Endothelial cell of umbilical vein (primary cell): ENCODE data around the gene LDHD. TPM values are rescaled to one million over a fixed set of nuclear protein-coding genes. Genes with fewer than 3 reads are reported as not detected.

Source experiments
- BruUV-seq: library from RNA; stranded (reverse); fragments of 400-500 nt; replicated peaks from 2 replicates; lab custom pipeline; 2021; lab: Mats Ljungman, UMichigan
- CTCF ChIA-PET: fragments of 300-600, 350-600 bp; sonication (Branson Sonifier 250); formaldehyde crosslinking; loops from one replicate; lab custom pipeline; 2021; ENCODE audit warnings: antibody characterized with exemption, inconsistent platforms; lab: Charles Lee
- POLR2A ChIA-PET: fragments of 300-600, 350-600 bp; sonication (Branson Sonifier 250); formaldehyde crosslinking; loops from one replicate; lab custom pipeline; 2021; ENCODE audit warnings: antibody characterized with exemption, inconsistent platforms; lab: Charles Lee
- DNase-seq: peaks from one replicate; pipeline ENCODE4 v3.0.0-alpha.2; 2011; ENCODE audit warnings: low read depth, low spot score
- FAIRE-seq: peaks from 2 replicates; lab custom pipeline; 2011; peaks lifted over from hg19 to GRCh38; lab: Jason Lieb, UNC
- H2AFZ ChIP-seq: 2 replicates; pipeline ENCODE4 v1.6.0; 2012; ENCODE audit warnings: low read depth, low read length, control low read depth, inconsistent platforms
- H3K27ac ChIP-seq: 2 replicates; pipeline ENCODE4 v1.5.1; 2011; ENCODE audit warnings: low read depth, mild to moderate bottlenecking, control low read depth, low read length, moderate library complexity; ENCODE audit not compliant: insufficient read depth
- H3K27me3 ChIP-seq, 2 experiments: 2 replicates each; pipeline versions ENCODE4 v1.6.0 to v1.6.1; 2011; ENCODE audit warnings: low read length in 2 of 2, mixed read lengths in 1 of 2; ENCODE audit not compliant: control insufficient read depth in 2 of 2, insufficient read depth in 2 of 2
- H3K36me3 ChIP-seq, 2 experiments: 2 replicates in 1 of 2; 3 replicates in 1 of 2; pipeline ENCODE4 v1.5.1; 2011; ENCODE audit warnings: low read length in 2 of 2, mild to moderate bottlenecking in 1 of 2, moderate library complexity in 1 of 2; ENCODE audit not compliant: control insufficient read depth in 2 of 2, insufficient read depth in 2 of 2; ENCODE audit errors: extremely low read depth in 1 of 2
- H3K4me1 ChIP-seq: 3 replicates; pipeline ENCODE4 v1.5.1; 2011; ENCODE audit warnings: mild to moderate bottlenecking, low read length; ENCODE audit not compliant: control insufficient read depth, insufficient read depth; ENCODE audit errors: extremely low read depth
- H3K4me2 ChIP-seq: 2 replicates; pipeline ENCODE4 v1.6.1; 2011; ENCODE audit warnings: low read length, control low read depth, mixed read lengths; ENCODE audit not compliant: insufficient read depth
- H3K4me3 ChIP-seq, 3 experiments: fragments of 200-600 bp in 1 of 3; sonication (generic), shearing (Covaris generic) in 1 of 3; replicated peaks in 1 of 3; 2 replicates each; pipeline ENCODE4 v1.5.1; 2011 to 2016; ENCODE audit warnings: control low read depth in 3 of 3, low read length in 3 of 3, mild to moderate bottlenecking in 2 of 3, inconsistent platforms in 1 of 3, low read depth in 1 of 3, moderate library complexity in 1 of 3; ENCODE audit not compliant: insufficient read depth in 1 of 3
- H3K79me2 ChIP-seq: 2 replicates; pipeline ENCODE4 v1.6.0; 2012; ENCODE audit warnings: low read length, inconsistent platforms; ENCODE audit not compliant: control insufficient read depth, insufficient read depth
- H3K9ac ChIP-seq: replicated peaks from 2 replicates; pipeline ENCODE3; 2011; ENCODE audit warnings: low read length, control low read depth; ENCODE audit not compliant: insufficient read depth; ENCODE audit errors: extremely low read depth
- H3K9me1 ChIP-seq: replicated peaks from 3 replicates; pipeline ENCODE4 v1.6.0; 2011; ENCODE audit warnings: mild to moderate bottlenecking, low read length; ENCODE audit not compliant: control insufficient read depth, insufficient read depth; ENCODE audit errors: extremely low read depth
- H3K9me3 ChIP-seq: replicated peaks from 2 replicates; pipeline ENCODE4 v1.5.1; 2012; ENCODE audit warnings: low read length, inconsistent platforms; ENCODE audit not compliant: control insufficient read depth, insufficient read depth
- H4K20me1 ChIP-seq: replicated peaks from 2 replicates; pipeline ENCODE3; 2011; ENCODE audit warnings: mild to moderate bottlenecking, low read length; ENCODE audit not compliant: control insufficient read depth, insufficient read depth; ENCODE audit errors: extremely low read depth
- EZH2 ChIP-seq: IDR thresholded peaks from 2 replicates; pipeline ENCODE4 v1.6.1; 2012; ENCODE audit warnings: borderline replicate concordance, low read depth, mild to moderate bottlenecking, moderate library complexity, low read length, inconsistent platforms; ENCODE audit not compliant: severe bottlenecking
- FOS ChIP-seq: IDR thresholded peaks from 2 replicates; pipeline ENCODE4 v1.6.1; 2011; ENCODE audit warnings: mild to moderate bottlenecking, low read length, moderate library complexity, borderline replicate concordance; ENCODE audit not compliant: insufficient read depth
- GATA2 ChIP-seq: IDR thresholded peaks from 2 replicates; pipeline ENCODE4 v1.7.0; 2011; ENCODE audit warnings: low read depth, mild to moderate bottlenecking, moderate library complexity, mixed read lengths, low read length; ENCODE audit not compliant: insufficient read length, insufficient read depth
- JUN ChIP-seq: IDR thresholded peaks from 2 replicates; pipeline ENCODE4 v1.6.1; 2011; ENCODE audit warnings: borderline replicate concordance, low read depth; ENCODE audit not compliant: insufficient read length, insufficient read depth
- MYC ChIP-seq: IDR thresholded peaks from one replicate; pipeline ENCODE4 v1.6.1; 2011; ENCODE audit warnings: mild to moderate bottlenecking, low read depth, low read length
- POLR2A ChIP-seq: IDR thresholded peaks from 2 replicates; pipeline ENCODE4 v1.6.1; 2012; ENCODE audit warnings: low read depth, mild to moderate bottlenecking, control low read depth, low read length
- POLR2AphosphoS5 ChIP-seq: IDR thresholded peaks from 2 replicates; pipeline ENCODE4 v1.6.1; 2012; ENCODE audit warnings: low read depth, mild to moderate bottlenecking, control low read depth, low read length, moderate library complexity; ENCODE audit not compliant: insufficient read depth
- dilution Hi-C: fragments of 300-500 bp; cut with MboI; formaldehyde crosslinking; loops from one replicate; pipeline ENCODE4 v1.15.0; 2019; ENCODE audit warnings: low sequenced_read_pairs; ENCODE audit not compliant: extremely low pct_ligation_motif_present
- intact Hi-C: fragments of 100-400 bp; cut with micrococcal nuclease; formaldehyde crosslinking; loops from one replicate; pipeline ENCODE4 v1.10.0; 2022
- polyA plus RNA-seq, 4 experiments: library from polyadenylated mRNA; depleted of rRNA in 3 of 4; stranded (reverse) in 3 of 4; unstranded in 1 of 4; fragments of >200 nt; gene quantifications; 2 replicates each; pipeline versions ENCODE4 v1.2.1 to v1.2.3, GENCODE V29; 2011 to 2012; ENCODE audit warnings: missing spikeins in 1 of 4
- total RNA-seq: library from RNA; stranded (reverse); gene quantifications from 2 replicates; pipeline ENCODE4 v1.2.3, GENCODE V29; 2021
- TF ChIP-seq, protein P1 (sequence below): IDR thresholded peaks from 2 replicates; pipeline ENCODE4 v1.6.1; 2011; ENCODE audit not compliant: insufficient read depth, insufficient read length
- TF ChIP-seq, protein P2 (sequence below), 2 donors: IDR thresholded peaks; 1 replicate in 1 of 2; 2 replicates in 1 of 2; pipeline ENCODE4 v1.5.1; 2011; ENCODE audit warnings: low read length in 2 of 2, mild to moderate bottlenecking in 2 of 2, moderate library complexity in 2 of 2, control low read depth in 1 of 2, inconsistent platforms in 1 of 2, low read depth in 1 of 2; ENCODE audit not compliant: insufficient read depth in 1 of 2; ENCODE audit errors: extremely low read depth in 1 of 2

The LDHD gene
- total and polyA plus RNA-seq, 2 donors (not counting 3 experiments of a cell fraction or from before 2014, with no cell fraction given) = 0.41 TPM; not detected in 1

DNA sequence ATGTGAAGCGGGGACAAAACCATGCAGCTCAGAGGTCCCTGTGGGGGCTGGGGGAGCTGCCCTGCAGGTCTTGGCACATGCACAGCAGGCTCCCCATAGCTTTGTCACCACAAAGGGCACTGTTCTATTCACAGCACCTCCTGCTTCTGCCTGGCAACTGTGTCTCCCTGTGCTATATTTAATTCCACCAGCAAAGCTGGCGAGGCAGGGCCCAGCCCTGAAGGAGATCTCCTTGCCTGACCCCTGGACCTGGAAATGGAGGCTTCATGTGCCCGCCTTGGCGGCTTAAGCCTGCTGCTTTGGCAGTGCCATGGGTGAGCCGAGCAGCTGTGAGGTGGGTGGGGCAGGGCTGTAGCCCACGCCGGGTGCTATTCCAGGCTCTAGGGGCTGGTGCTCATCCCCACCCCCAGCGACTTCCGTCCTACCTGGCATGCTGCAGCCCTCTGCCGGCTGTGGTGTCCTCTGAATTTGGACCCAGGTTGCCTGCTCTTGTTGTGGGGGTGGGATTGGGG is 6.8 kb downstream of the LDHD start:
- dilution Hi-C loops = no loop called here
- no peak overlapping the region for H3K27ac ChIP-seq
- H3K9me3 ChIP-seq = no peaks in the 10 kb centered on the region
- DNase-seq (no peak), FAIRE-seq (no peak)
- no peaks in the 10 kb centered on the region for H3K79me2 ChIP-seq
- TF ChIP-seq, protein P1, sequence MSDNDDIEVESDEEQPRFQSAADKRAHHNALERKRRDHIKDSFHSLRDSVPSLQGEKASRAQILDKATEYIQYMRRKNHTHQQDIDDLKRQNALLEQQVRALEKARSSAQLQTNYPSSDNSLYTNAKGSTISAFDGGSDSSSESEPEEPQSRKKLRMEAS = no peak
- TF ChIP-seq MYC = no peak
- no peak for TF ChIP-seq EZH2
- TF ChIP-seq JUN = no peak
- TF ChIP-seq, protein P2, sequence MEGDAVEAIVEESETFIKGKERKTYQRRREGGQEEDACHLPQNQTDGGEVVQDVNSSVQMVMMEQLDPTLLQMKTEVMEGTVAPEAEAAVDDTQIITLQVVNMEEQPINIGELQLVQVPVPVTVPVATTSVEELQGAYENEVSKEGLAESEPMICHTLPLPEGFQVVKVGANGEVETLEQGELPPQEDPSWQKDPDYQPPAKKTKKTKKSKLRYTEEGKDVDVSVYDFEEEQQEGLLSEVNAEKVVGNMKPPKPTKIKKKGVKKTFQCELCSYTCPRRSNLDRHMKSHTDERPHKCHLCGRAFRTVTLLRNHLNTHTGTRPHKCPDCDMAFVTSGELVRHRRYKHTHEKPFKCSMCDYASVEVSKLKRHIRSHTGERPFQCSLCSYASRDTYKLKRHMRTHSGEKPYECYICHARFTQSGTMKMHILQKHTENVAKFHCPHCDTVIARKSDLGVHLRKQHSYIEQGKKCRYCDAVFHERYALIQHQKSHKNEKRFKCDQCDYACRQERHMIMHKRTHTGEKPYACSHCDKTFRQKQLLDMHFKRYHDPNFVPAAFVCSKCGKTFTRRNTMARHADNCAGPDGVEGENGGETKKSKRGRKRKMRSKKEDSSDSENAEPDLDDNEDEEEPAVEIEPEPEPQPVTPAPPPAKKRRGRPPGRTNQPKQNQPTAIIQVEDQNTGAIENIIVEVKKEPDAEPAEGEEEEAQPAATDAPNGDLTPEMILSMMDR (IDR thresholded peaks at IDR 0.05; ENCODE audit: extremely low read depth in 1 of 2, insufficient read depth in 1 of 2, low read depth in 1 of 2, low read length in 2 of 2) = no peak
- no peak for TF ChIP-seq GATA2
- no peak for TF ChIP-seq POLR2AphosphoS5
- TF ChIP-seq FOS = no peak
- TF ChIP-seq POLR2A = no peak
- ChIA-PET POLR2A (no interaction called here), CTCF (interaction anchor here (1.0 to 7.2 kb wide), 9 partner anchors 19 to 125 kb away, joined by 3 to 317 read pairs (median 6); partner anchors contain the start of genes WDR59 and ZNRF1)
- no peak overlapping the region for H3K4me3 ChIP-seq
- H4K20me1 ChIP-seq = no peaks in the 10 kb centered on the region
- no TSS peak for BruUV-seq
- peaks cover 0 to 3% of the 10 kb centered on the region in 2 experiments for H3K36me3 ChIP-seq
- peaks cover 19% of the 10 kb centered on the region for H3K4me1 ChIP-seq
- intact Hi-C loops = loop anchor here (2.0 kb wide), 1 partner anchor 35 kb away; no protein-coding TSS in a partner anchor
- no peak overlapping the region for H2AFZ ChIP-seq
- H3K4me2 ChIP-seq = no peak overlapping the region
- no peak overlapping the region for H3K9ac ChIP-seq
- no peaks in the 10 kb centered on the region for H3K9me1 ChIP-seq
- H3K27me3 ChIP-seq = no peaks in the 10 kb centered on the region
